ENCODE data around the gene ZFP92. TPM values are rescaled to one million over a fixed set of nuclear protein-coding genes. Genes with fewer than 3 reads are reported as not detected.

ZFP92 gene
- total and polyA plus RNA-seq, 10 of the 15 experiments (the other 5 are each of a cell fraction or from before 2014, with no cell fraction given), result 0.02 to 1.6 (median 0.09) TPM; not detected in 2

- Histone ChIP-seq H3K36me3 (ENCODE audit: control insufficient read depth in 2 of 2, insufficient read depth in 2 of 2, low read length in 1 of 2) (no peaks in the 10 kb centered on the region), H3K9ac (ENCODE audit: control insufficient read depth, insufficient read depth, low read length) (no peak overlapping the region), H3K4me1 (ENCODE audit: control insufficient read depth, insufficient read depth, low read length) (no peaks in the 10 kb centered on the region), H3K27me3 (replicated peaks in 1 of 2; ENCODE audit: control insufficient read depth in 2 of 2, insufficient read depth in 2 of 2, low read length in 1 of 2) (no peaks in the 10 kb centered on the region), H3K27ac (ENCODE audit: control insufficient read depth, insufficient read depth) (no peak overlapping the region), H3K79me2 (ENCODE audit: control insufficient read depth, insufficient read depth, low read length) (no peaks in the 10 kb centered on the region), H4K20me1 (ENCODE audit: control insufficient read depth, insufficient read depth) (no peaks in the 10 kb centered on the region), H3K4me2 (ENCODE audit: control insufficient read depth, insufficient read depth) (no peak overlapping the region), H3K4me3 (no peak overlapping the region), H3K9me3 (replicated peaks; ENCODE audit: control insufficient read depth, insufficient read depth, low read length) (no peaks in the 10 kb centered on the region; the same call in 2 of the 3 replicates), H2AFZ (ENCODE audit: control insufficient read depth, low read depth, low read length) (no peak overlapping the region)
- TF ChIP-seq TAF1 (IDR thresholded peaks at IDR 0.05; ENCODE audit: borderline replicate concordance, low read depth, low read length), result no peak
- no peak for TF ChIP-seq CBFB (IDR thresholded peaks at IDR 0.05; ENCODE audit: low read depth)
- TF ChIP-seq HCFC1 (IDR thresholded peaks at IDR 0.05; ENCODE audit: low read length), result no peak
- no peak for TF ChIP-seq NFXL1 (IDR thresholded peaks at IDR 0.05; ENCODE audit: borderline replicate concordance)
- no peak for TF ChIP-seq PAX8 (IDR thresholded peaks at IDR 0.05)
- TF ChIP-seq USF2 (IDR thresholded peaks at IDR 0.05; ENCODE audit: borderline replicate concordance, low read depth, low read length), result no peak
- no peak for TF ChIP-seq ATF2 (IDR thresholded peaks at IDR 0.05; ENCODE audit: low read length)
- TF ChIP-seq RFX5 (IDR thresholded peaks at IDR 0.05; ENCODE audit: low read depth, low read length), result no peak
- no peak for TF ChIP-seq GABPA (IDR thresholded peaks at IDR 0.05; ENCODE audit: low read depth)
- TF ChIP-seq CHD2 (IDR thresholded peaks at IDR 0.05; ENCODE audit: borderline replicate concordance, low read depth, low read length), result no peak
- no peak for TF ChIP-seq RAD51 (IDR thresholded peaks at IDR 0.05)
- no peak for TF ChIP-seq SPI1 (IDR thresholded peaks at IDR 0.05; ENCODE audit: borderline replicate concordance, insufficient read depth, low read depth, low read length)
- no peak for TF ChIP-seq ZNF217 (IDR thresholded peaks at IDR 0.05)
- no peak for TF ChIP-seq TCF12 (IDR thresholded peaks at IDR 0.05; ENCODE audit: low read depth, low read length)
- TF ChIP-seq EGR1 (IDR thresholded peaks at IDR 0.05; ENCODE audit: borderline replicate concordance in 1 of 2, low read depth in 2 of 2, low read length in 2 of 2), result no peak
- BruUV-seq (replicated peaks), result no TSS peak
- whole genome bisulfite sequencing (ENCODE audit: insufficient coverage, insufficient replicate concordance, low lambda C conversion rate, missing lambda C conversion rate), result 72% methylated on average over 28 of the region's 30 CpGs
- POLR2A ChIA-PET, result no interaction called here
- RAD21 ChIA-PET (ENCODE audit: unreplicated experiment), result no interaction called here
- FAIRE-seq (no peak), DNase-seq (ENCODE audit: low read depth, low spot score) (no peak), ATAC-seq (no peak)
- intact Hi-C loops (cut with micrococcal nuclease; ENCODE audit: unreplicated experiment) (no loop called here), in situ Hi-C loops (cut with MboI) (no loop called here)
- CTCF ChIA-PET, result no interaction called here
- SMC1A ChIA-PET (ENCODE audit: uncharacterized antibody, unreplicated experiment), result no interaction called here
Observed at GRCh38 chrX:153409414-153410101, 1.7 kb upstream of the ZFP92 start.
